HG02970 (cell line): Measurements from ENCODE around the gene FSTL4.

Experiments used
- ATAC-seq: cut with Tn5 transposase; IDR thresholded peaks from one replicate; pipeline ENCODE4 v1.9.1; 2021; ENCODE audit warnings: mild to moderate bottlenecking, moderate library complexity, moderate number of reproducible peaks; ENCODE audit not compliant: unreplicated experiment, low FRiP score

Gene FSTL4

GRCh38 chr5:133164759-133165158 is 447.6 kb downstream of the FSTL4 start:
- no peak for ATAC-seq

- no peak for ATAC-seq
These were observed 448.5 kb downstream of the FSTL4 start for GRCh38 chr5:133163839-133164238.

GRCh38 chr5:133159543-133159942 is 452.8 kb downstream of the FSTL4 start:
- no peak for ATAC-seq

- ATAC-seq = no peak
These were observed 456.9 kb downstream of the FSTL4 start for GRCh38 chr5:133155326-133155969.

- no peak for ATAC-seq
These were observed 457.9 kb downstream of the FSTL4 start for GRCh38 chr5:133154274-133155075.

DNA sequence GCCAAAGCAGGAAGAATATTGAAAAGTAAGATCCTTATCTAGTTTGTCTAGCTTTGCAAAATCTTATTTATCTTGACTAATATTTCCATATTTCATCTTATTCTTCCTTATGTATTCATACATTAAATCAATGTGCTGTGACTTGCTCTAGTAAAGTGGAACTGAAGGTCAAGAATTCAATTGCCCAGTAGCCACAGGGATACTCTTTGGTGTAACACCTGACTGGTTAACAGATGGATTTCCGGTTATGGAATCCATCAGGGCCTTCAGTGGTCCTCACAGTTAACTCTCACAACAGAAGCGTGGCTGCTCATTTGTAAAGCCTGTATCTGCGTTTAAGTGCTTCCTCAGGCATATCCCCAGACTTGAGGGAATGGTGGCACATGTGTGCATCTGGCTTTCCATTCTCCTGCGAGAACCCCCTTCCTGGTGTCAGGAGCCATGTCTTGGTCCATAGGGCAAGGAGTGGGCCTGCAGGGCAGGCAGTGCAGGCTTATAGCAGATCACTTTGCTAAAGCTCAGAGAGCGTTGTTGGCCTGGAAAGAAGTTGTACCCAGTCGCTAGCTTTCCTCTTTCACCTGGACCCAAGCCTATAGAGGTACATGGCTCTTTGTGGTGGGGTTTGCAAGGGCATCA is 461.3 kb downstream of the FSTL4 start:
- ATAC-seq = no peak

- no peak for ATAC-seq
These were observed 463.0 kb downstream of the FSTL4 start for GRCh38 chr5:133149345-133149744.

DNA sequence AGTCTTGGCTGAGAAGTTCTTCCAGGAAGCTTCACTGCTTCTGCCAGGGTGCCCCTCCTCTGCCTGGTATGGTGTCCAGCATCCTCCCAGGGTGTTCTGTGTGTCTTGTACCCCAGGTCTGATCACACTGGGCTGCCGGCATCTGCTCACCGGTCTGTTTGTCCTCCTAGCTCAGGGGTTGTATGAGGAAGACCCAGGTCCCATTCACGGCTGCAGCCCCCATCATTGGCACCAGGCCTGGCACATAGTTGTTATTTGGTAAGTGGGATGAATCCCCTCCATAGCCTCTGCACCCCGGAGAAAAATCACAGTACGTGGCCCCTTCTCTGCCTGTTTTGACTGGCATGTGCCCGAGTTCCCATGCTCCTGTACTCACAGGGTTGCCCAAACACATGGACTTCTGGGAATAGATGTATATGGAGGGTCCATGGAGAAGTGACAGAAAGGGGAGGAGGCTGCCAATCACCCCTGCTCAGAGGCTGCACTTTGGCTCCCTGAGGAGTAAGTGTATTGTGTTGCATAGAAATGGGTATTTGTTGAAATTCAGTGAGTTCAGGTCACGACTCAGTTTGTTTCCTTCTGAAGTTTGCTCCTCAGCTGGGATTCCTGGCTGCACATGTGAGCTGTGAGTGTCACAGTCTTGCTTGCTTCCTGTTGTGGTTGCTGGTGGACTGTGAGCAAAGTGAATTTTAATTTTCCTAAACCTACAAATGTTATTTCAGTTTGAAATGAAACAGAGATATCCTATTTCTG is 464.4 kb downstream of the FSTL4 start:
- ATAC-seq = no peak

- no peak for ATAC-seq
These were observed 464.9 kb downstream of the FSTL4 start for GRCh38 chr5:133147411-133147810.
